Endothelial cell of umbilical vein (primary cell): ENCODE measurements around the gene ZMAT3. TPM values are rescaled to one million over a fixed set of nuclear protein-coding genes. Genes with fewer than 3 reads are reported as not detected.
A peak's percentile ranks its signal among the peaks of the same experiment; 100 is the strongest.

Experiments used
- BruUV-seq: library from RNA; stranded (reverse); fragments of 400-500 nt; replicated peaks from 2 replicates; lab custom pipeline; 2021; lab: Mats Ljungman, UMichigan
- CTCF ChIA-PET: fragments of 300-600, 350-600 bp; sonication (Branson Sonifier 250); formaldehyde crosslinking; loops from one replicate; lab custom pipeline; 2021; ENCODE audit warnings: antibody characterized with exemption, inconsistent platforms; lab: Charles Lee
- POLR2A ChIA-PET: fragments of 300-600, 350-600 bp; sonication (Branson Sonifier 250); formaldehyde crosslinking; loops from one replicate; lab custom pipeline; 2021; ENCODE audit warnings: antibody characterized with exemption, inconsistent platforms; lab: Charles Lee
- DNase-seq: peaks from one replicate; pipeline ENCODE4 v3.0.0-alpha.2; 2011; ENCODE audit warnings: low read depth, low spot score
- FAIRE-seq: peaks from 2 replicates; lab custom pipeline; 2011; peaks lifted over from hg19 to GRCh38; lab: Jason Lieb, UNC
- H2AFZ ChIP-seq: 2 replicates; pipeline ENCODE4 v1.6.0; 2012; ENCODE audit warnings: low read depth, low read length, control low read depth, inconsistent platforms
- H3K27ac ChIP-seq: 2 replicates; pipeline ENCODE4 v1.5.1; 2011; ENCODE audit warnings: low read depth, mild to moderate bottlenecking, control low read depth, low read length, moderate library complexity; ENCODE audit not compliant: insufficient read depth
- H3K27me3 ChIP-seq, 2 experiments: 2 replicates each; pipeline versions ENCODE4 v1.6.0 to v1.6.1; 2011; ENCODE audit warnings: low read length in 2 of 2, mixed read lengths in 1 of 2; ENCODE audit not compliant: control insufficient read depth in 2 of 2, insufficient read depth in 2 of 2
- H3K36me3 ChIP-seq, 2 experiments: 2 replicates in 1 of 2; 3 replicates in 1 of 2; pipeline ENCODE4 v1.5.1; 2011; ENCODE audit warnings: low read length in 2 of 2, mild to moderate bottlenecking in 1 of 2, moderate library complexity in 1 of 2; ENCODE audit not compliant: control insufficient read depth in 2 of 2, insufficient read depth in 2 of 2; ENCODE audit errors: extremely low read depth in 1 of 2
- H3K4me1 ChIP-seq: 3 replicates; pipeline ENCODE4 v1.5.1; 2011; ENCODE audit warnings: mild to moderate bottlenecking, low read length; ENCODE audit not compliant: control insufficient read depth, insufficient read depth; ENCODE audit errors: extremely low read depth
- H3K4me2 ChIP-seq: 2 replicates; pipeline ENCODE4 v1.6.1; 2011; ENCODE audit warnings: low read length, control low read depth, mixed read lengths; ENCODE audit not compliant: insufficient read depth
- H3K4me3 ChIP-seq, 3 experiments: fragments of 200-600 bp in 1 of 3; sonication (generic), shearing (Covaris generic) in 1 of 3; replicated peaks in 1 of 3; 2 replicates each; pipeline ENCODE4 v1.5.1; 2011 to 2016; ENCODE audit warnings: control low read depth in 3 of 3, low read length in 3 of 3, mild to moderate bottlenecking in 2 of 3, inconsistent platforms in 1 of 3, low read depth in 1 of 3, moderate library complexity in 1 of 3; ENCODE audit not compliant: insufficient read depth in 1 of 3
- H3K79me2 ChIP-seq: 2 replicates; pipeline ENCODE4 v1.6.0; 2012; ENCODE audit warnings: low read length, inconsistent platforms; ENCODE audit not compliant: control insufficient read depth, insufficient read depth
- H3K9ac ChIP-seq: replicated peaks from 2 replicates; pipeline ENCODE3; 2011; ENCODE audit warnings: low read length, control low read depth; ENCODE audit not compliant: insufficient read depth; ENCODE audit errors: extremely low read depth
- H3K9me1 ChIP-seq: replicated peaks from 3 replicates; pipeline ENCODE4 v1.6.0; 2011; ENCODE audit warnings: mild to moderate bottlenecking, low read length; ENCODE audit not compliant: control insufficient read depth, insufficient read depth; ENCODE audit errors: extremely low read depth
- H3K9me3 ChIP-seq: replicated peaks from 2 replicates; pipeline ENCODE4 v1.5.1; 2012; ENCODE audit warnings: low read length, inconsistent platforms; ENCODE audit not compliant: control insufficient read depth, insufficient read depth
- H4K20me1 ChIP-seq: replicated peaks from 2 replicates; pipeline ENCODE3; 2011; ENCODE audit warnings: mild to moderate bottlenecking, low read length; ENCODE audit not compliant: control insufficient read depth, insufficient read depth; ENCODE audit errors: extremely low read depth
- EZH2 ChIP-seq: IDR thresholded peaks from 2 replicates; pipeline ENCODE4 v1.6.1; 2012; ENCODE audit warnings: borderline replicate concordance, low read depth, mild to moderate bottlenecking, moderate library complexity, low read length, inconsistent platforms; ENCODE audit not compliant: severe bottlenecking
- FOS ChIP-seq: IDR thresholded peaks from 2 replicates; pipeline ENCODE4 v1.6.1; 2011; ENCODE audit warnings: mild to moderate bottlenecking, low read length, moderate library complexity, borderline replicate concordance; ENCODE audit not compliant: insufficient read depth
- GATA2 ChIP-seq: IDR thresholded peaks from 2 replicates; pipeline ENCODE4 v1.7.0; 2011; ENCODE audit warnings: low read depth, mild to moderate bottlenecking, moderate library complexity, mixed read lengths, low read length; ENCODE audit not compliant: insufficient read length, insufficient read depth
- JUN ChIP-seq: IDR thresholded peaks from 2 replicates; pipeline ENCODE4 v1.6.1; 2011; ENCODE audit warnings: borderline replicate concordance, low read depth; ENCODE audit not compliant: insufficient read length, insufficient read depth
- MYC ChIP-seq: IDR thresholded peaks from one replicate; pipeline ENCODE4 v1.6.1; 2011; ENCODE audit warnings: mild to moderate bottlenecking, low read depth, low read length
- POLR2A ChIP-seq: IDR thresholded peaks from 2 replicates; pipeline ENCODE4 v1.6.1; 2012; ENCODE audit warnings: low read depth, mild to moderate bottlenecking, control low read depth, low read length
- POLR2AphosphoS5 ChIP-seq: IDR thresholded peaks from 2 replicates; pipeline ENCODE4 v1.6.1; 2012; ENCODE audit warnings: low read depth, mild to moderate bottlenecking, control low read depth, low read length, moderate library complexity; ENCODE audit not compliant: insufficient read depth
- dilution Hi-C: fragments of 300-500 bp; cut with MboI; formaldehyde crosslinking; loops from one replicate; pipeline ENCODE4 v1.15.0; 2019; ENCODE audit warnings: low sequenced_read_pairs; ENCODE audit not compliant: extremely low pct_ligation_motif_present
- intact Hi-C: fragments of 100-400 bp; cut with micrococcal nuclease; formaldehyde crosslinking; loops from one replicate; pipeline ENCODE4 v1.10.0; 2022
- polyA plus RNA-seq, 4 experiments: library from polyadenylated mRNA; depleted of rRNA in 3 of 4; stranded (reverse) in 3 of 4; unstranded in 1 of 4; fragments of >200 nt; gene quantifications; 2 replicates each; pipeline versions ENCODE4 v1.2.1 to v1.2.3, GENCODE V29; 2011 to 2012; ENCODE audit warnings: missing spikeins in 1 of 4
- total RNA-seq: library from RNA; stranded (reverse); gene quantifications from 2 replicates; pipeline ENCODE4 v1.2.3, GENCODE V29; 2021
- TF ChIP-seq, protein P1 (sequence below), 2 donors: IDR thresholded peaks; 1 replicate in 1 of 2; 2 replicates in 1 of 2; pipeline ENCODE4 v1.5.1; 2011; ENCODE audit warnings: low read length in 2 of 2, mild to moderate bottlenecking in 2 of 2, moderate library complexity in 2 of 2, control low read depth in 1 of 2, inconsistent platforms in 1 of 2, low read depth in 1 of 2; ENCODE audit not compliant: insufficient read depth in 1 of 2; ENCODE audit errors: extremely low read depth in 1 of 2
- TF ChIP-seq, protein P2 (sequence below): IDR thresholded peaks from 2 replicates; pipeline ENCODE4 v1.6.1; 2011; ENCODE audit not compliant: insufficient read depth, insufficient read length

Gene ZMAT3
- total and polyA plus RNA-seq, 2 donors (not counting 3 experiments of a cell fraction or from before 2014, with no cell fraction given) = 13.2 to 33.1 TPM

DNA sequence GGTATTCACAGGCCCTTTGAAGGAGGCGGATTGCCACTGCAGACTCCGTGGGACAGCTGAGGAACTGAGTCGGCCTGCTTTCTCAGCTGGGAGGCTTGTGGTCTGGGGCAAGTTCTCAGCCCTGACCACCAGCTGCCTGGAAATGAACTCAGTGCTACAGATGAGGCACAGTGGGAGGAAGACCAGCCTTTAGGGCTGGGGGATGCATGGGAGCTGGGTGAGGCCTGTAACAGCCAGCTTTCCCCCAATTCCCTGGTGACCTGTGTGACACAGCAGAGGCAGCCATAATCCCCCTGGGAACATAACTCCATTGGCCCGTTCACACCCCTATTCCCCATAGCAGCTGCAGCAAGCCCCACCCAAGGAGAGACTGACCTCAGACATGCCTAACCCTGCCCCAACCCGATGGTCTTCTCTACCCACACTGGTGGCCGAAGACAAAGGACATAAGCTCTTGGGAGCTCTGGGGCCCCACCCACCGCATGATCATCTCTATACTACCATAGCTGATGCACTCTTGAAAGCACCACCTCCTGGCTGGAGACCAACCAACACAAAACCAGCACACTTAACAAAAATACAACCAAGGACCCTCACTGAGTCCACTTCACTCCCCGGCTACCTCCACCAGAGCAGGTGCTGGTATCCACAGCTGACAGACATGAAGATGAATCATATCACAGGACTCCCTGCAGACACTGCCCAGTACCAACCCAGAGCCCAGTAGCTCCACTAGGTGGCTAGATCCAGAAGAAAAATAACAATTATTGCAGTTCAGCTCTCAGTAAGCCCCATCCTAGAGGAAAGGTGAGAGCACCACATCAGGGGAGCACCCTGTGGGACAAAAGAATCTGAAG is 24.9 kb downstream of the ZMAT3 start:
- intact Hi-C loops (no loop called here), dilution Hi-C loops (no loop called here)
- Histone ChIP-seq H3K36me3 (no peaks in the 10 kb centered on the region), H2AFZ (no peak overlapping the region), H3K27ac (no peak overlapping the region), H3K9me1 (no peaks in the 10 kb centered on the region), H3K27me3 (no peaks in the 10 kb centered on the region), H3K4me3 (no peak overlapping the region), H3K9me3 (no peaks in the 10 kb centered on the region), H3K79me2 (peaks cover 84% of the 10 kb centered on the region), H3K9ac (no peak overlapping the region), H3K4me1 (no peaks in the 10 kb centered on the region), H4K20me1 (no peaks in the 10 kb centered on the region), H3K4me2 (no peak overlapping the region)
- no TSS peak for BruUV-seq
- FAIRE-seq (peak; percentile 42), DNase-seq (no peak)
- no peak for TF ChIP-seq EZH2
- TF ChIP-seq JUN = no peak
- TF ChIP-seq POLR2A = no peak
- TF ChIP-seq MYC = no peak
- TF ChIP-seq POLR2AphosphoS5 = no peak
- TF ChIP-seq, protein P1, sequence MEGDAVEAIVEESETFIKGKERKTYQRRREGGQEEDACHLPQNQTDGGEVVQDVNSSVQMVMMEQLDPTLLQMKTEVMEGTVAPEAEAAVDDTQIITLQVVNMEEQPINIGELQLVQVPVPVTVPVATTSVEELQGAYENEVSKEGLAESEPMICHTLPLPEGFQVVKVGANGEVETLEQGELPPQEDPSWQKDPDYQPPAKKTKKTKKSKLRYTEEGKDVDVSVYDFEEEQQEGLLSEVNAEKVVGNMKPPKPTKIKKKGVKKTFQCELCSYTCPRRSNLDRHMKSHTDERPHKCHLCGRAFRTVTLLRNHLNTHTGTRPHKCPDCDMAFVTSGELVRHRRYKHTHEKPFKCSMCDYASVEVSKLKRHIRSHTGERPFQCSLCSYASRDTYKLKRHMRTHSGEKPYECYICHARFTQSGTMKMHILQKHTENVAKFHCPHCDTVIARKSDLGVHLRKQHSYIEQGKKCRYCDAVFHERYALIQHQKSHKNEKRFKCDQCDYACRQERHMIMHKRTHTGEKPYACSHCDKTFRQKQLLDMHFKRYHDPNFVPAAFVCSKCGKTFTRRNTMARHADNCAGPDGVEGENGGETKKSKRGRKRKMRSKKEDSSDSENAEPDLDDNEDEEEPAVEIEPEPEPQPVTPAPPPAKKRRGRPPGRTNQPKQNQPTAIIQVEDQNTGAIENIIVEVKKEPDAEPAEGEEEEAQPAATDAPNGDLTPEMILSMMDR (IDR thresholded peaks at IDR 0.05; ENCODE audit: extremely low read depth in 1 of 2, insufficient read depth in 1 of 2, low read depth in 1 of 2, low read length in 2 of 2) = no peak
- TF ChIP-seq FOS = no peak
- TF ChIP-seq GATA2 = no peak
- TF ChIP-seq, protein P2, sequence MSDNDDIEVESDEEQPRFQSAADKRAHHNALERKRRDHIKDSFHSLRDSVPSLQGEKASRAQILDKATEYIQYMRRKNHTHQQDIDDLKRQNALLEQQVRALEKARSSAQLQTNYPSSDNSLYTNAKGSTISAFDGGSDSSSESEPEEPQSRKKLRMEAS = no peak
- POLR2A ChIA-PET = no interaction called here
- CTCF ChIA-PET = interaction anchor here (0.8 to 1.1 kb wide), 2 partner anchors 31 to 269 kb away, joined by 3 to 4 read pairs; no protein-coding TSS in a partner anchor
